RPMI8226 (cell line): ENCODE results near the gene KCTD6.

Experiments used
- DNase-seq: peaks from one replicate; pipeline ENCODE4 v3.0.0-alpha.2; 2015

KCTD6 gene

DNA sequence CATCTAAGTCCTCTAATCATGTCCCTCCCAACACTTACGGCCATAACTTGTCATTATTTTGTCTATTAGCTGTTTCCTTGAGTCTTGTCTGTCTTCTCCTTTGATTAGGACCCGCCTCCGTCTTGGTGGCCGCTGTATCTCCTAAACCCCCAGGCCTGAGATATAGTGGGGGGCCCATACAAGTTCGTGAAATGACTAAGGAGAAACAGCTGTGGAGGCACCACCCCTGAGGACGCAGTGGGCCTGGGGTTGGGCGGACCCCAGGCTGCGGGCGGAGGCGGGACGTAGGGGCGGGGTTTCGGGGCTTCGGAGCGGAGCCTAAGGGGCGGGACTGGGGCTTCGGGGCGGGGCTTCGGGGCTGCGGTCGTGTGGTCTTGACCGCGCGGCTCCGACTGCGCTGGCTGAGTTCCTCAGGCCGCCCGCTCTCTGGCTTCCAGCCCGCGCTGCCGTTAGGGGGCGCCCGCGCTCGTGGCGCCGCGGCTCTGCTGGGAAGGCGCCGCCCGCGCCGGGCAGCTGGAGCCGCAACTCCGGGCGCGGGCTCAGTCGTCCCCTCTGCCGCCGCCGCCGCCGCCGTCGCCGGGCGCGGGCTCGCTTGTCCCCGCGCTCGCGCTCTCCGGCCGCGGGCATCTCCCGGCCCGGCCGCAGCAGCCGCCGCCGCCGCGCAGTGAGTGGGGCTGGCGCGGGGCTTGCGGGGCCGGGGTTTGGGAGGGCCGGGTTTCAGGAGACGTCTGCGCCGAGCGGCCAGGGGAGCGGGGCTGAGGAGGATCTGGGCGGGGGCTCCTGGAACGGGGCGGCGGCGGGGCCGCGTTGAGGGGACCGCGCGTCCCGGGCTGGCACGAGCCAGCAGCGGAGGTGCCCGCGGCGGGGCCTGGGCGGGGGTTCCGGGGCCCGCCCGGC lies at the start of gene KCTD6:
TSS of gene KCTD6 (plus strand) at position 591 of the 897 bp plus-strand sequence. CDS start 6,660 bp downstream, outside the sequence.
- peak; percentile 94 for DNase-seq

DNA sequence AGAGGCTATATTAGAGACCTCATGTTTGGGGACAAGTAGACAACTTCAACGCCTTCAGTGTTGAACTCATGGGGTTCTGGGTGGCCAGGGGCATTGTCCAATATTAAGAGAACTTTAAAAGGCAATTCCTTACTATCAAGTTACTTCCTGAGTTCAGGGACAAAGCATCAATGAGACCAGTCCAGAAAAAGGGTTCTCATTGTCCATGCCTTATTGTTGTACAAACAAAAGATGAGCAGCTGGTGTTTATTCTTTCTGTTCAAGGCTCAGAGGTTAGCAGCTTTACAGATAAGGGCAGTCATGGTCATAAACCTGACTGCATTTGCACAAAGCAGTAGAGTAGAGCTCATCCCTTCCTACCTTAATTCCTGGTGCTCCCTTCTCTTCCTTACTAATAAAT lies 39.7 kb upstream of the KCTD6 start:
- DNase-seq = no peak

GRCh38 chr3:58459160-58459559 lies 32.7 kb upstream of the KCTD6 start:
- DNase-seq = no peak

DNA sequence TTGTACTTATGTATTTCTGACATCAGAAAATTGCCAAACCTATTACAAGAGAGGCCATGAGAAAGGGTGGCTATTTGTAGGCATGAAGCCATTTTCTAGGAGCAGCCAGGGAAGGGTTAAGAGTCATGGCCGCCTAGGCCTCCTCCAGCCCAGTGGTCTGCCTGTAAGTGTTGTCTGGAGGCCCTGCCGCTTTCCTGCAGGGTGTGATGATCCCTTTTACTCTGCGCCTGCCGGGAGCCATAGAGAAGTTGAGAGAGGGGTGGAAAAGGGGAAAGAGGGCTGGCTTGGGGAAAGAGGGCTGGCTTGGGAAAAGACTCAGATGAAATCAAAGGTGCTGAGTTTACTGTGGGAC lies 29.1 kb upstream of the KCTD6 start:
- no peak for DNase-seq

- DNase-seq = peak; percentile 76
Measured at GRCh38 chr3:58463181-58463941, 28.5 kb upstream of the KCTD6 start.

DNA sequence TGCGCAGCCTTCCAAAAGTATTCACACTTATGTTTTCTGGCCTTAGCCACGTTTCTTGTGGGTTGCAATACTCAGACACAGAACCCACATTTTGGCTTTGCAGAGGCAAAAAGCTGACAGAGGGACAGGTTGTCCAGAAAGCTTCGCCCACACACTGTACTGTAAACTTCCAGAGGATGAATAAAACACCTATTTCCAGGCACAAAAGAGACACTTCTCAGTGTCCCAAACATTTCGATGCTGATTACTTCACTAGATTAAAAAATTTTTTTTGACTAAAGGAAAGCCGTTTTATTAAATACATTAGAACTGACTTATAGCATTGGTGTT lies 28.0 kb upstream of the KCTD6 start:
- DNase-seq = no peak

DNA sequence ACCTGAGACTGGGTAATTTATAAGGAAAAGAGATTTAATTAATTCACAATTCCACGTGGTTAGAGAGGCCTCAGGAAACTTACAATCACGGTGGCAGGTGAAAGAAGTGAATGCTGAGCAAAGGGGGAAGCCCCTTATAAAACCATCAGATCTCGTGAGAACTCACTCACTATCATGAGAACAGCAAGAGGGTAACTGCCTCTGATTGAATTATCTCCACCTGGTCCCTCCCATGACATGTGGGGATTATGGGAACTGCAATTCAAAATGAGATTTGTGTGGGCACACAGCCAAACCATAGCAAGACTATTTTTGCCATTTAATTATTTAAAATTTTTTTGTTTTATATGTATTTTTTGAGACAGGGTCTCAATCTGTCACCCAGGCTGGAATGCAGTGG lies 27.0 kb upstream of the KCTD6 start:
- DNase-seq = no peak

- DNase-seq = no peak
Measured at GRCh38 chr3:58466899-58467563, 24.9 kb upstream of the KCTD6 start.

GRCh38 chr3:58469096-58469495 lies 22.8 kb upstream of the KCTD6 start:
- DNase-seq = no peak

GRCh38 chr3:58470363-58471024 lies 21.4 kb upstream of the KCTD6 start:
- DNase-seq = no peak

DNA sequence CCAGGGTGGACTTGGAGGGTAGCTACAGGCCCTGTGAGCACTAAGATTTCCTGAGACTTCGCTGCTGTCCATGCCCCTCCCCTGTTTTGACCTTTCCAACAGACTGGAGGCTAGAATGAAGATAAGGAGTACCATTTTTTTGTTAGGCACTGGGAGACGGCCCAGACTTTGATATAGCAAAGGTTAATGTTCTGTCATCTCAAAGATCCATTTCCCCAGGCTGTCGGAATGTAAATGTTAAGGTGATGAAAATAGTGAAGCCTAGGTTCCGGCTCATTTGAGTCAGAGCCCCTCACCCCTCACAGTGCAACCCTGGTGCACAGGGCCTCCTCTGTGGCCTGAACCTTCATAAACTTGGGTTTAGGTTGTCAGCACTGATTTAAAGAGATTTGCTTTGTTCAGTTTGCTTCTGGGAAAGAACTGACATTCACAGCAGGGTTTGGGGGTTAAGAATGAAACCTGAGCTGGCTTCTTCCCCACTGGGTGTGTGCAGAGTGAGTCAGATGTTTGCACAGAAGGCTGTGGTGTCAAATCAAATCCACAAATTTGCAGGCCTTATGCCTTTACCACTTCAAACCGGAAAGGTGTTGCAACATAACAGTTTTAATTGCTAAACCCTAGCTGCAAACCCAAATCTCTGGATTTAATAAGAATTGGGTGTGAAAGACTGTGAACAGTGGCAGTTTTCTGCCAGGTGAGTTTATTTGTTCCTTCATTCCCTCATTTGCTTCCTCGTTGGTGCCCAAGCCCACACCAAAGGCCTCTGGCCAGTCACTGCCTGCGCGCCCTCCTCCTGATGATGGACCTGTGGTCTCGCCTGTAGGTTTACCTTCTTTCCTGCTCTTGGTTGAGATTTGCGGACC lies 20.6 kb upstream of the KCTD6 start:
- DNase-seq = peak; percentile 58

- no peak for DNase-seq
Measured at GRCh38 chr3:58473275-58473674, 18.6 kb upstream of the KCTD6 start.

DNA sequence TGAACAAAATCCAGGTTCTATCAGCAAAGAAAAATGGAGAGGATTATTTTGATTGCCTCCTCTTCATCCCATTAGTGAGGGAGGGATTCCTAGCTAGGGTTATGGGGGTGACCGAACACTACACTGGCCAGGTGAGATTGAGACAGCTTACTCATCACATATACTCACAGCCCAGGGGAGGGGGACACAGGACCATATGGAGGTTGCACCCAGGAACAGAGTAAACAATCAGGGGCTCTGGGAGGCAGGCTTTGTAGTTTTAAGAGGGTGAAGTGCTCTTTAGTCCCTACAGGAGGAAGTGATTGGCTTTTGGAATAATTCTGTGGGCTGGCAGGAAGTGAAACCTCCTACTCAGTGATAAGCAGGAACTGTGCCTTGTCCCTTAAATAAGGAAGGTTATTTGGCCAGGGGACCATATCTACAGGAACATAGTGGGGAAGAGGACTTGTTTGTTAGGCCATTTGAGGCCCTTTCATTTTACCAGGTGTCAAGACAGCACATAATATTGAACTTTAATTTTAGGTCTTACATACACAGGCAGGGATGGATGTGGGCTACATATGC lies 17.5 kb upstream of the KCTD6 start:
- peak; percentile 20 for DNase-seq

DNA sequence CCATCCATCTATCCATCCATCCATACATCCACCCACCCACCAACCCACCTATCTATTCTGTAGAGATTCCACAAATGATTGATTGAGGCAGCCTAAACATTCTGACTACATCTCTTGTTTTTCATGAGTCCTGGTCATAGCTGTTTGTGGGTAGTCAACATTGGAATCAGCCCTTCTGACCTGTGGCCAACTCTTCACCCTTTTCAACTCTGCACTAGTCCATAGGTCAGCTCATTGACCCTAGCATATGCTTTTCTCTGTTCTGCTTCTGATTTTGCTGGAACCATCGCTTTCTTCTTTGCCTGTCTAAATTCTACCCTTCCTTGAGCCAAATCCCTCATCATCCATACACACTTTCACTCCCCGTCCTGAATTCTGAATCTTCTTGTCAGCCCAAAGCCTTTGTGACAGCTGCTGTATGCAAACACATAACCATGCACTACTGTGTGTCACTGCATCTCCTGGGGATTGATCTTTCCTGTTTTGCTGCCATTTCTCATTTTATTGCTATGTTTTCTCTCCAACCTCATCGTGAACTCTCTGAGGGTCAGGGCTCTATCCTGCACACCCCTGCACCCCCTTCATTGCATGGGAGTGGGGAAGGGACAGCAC lies 16.8 kb upstream of the KCTD6 start:
- no peak for DNase-seq

DNA sequence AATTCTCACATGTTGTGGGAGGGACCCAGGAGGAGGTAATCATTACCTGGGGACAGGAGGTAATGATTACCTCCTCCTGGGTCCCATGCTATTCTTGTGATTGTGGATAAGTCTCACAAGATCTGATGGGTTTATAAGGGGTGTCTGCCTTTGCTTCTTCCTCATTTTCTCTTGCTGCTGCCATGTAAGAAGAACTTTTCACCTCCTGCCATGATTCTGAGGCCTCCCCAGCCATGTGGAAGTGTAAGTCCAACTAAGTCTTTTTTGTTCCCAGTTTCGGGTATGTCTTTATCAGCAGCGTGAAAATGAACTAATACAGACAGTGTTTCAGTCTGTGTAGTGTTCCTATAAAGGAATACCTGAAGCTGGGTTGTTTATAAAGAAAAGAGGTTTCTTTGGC lies 13.1 kb upstream of the KCTD6 start:
- no peak for DNase-seq

DNA sequence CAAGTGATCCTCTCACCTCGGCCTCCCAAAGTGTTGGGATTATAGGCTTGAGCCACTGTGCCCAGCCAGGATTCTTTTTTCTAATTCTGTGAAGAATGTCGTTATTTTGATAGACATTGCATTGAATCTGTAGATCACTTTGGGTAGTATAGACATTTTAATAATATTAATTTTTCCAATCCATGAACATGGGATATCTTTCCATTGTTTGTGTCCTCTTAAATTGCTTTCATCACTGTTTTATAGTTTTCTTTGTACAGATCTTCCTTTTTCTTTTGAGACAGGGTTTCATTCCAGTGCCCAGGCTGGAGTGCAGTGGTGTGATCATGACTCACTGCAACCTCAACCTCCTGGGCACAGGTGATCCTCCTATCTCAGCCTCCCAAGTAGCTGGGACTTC lies 11.6 kb upstream of the KCTD6 start:
- no peak for DNase-seq

DNA sequence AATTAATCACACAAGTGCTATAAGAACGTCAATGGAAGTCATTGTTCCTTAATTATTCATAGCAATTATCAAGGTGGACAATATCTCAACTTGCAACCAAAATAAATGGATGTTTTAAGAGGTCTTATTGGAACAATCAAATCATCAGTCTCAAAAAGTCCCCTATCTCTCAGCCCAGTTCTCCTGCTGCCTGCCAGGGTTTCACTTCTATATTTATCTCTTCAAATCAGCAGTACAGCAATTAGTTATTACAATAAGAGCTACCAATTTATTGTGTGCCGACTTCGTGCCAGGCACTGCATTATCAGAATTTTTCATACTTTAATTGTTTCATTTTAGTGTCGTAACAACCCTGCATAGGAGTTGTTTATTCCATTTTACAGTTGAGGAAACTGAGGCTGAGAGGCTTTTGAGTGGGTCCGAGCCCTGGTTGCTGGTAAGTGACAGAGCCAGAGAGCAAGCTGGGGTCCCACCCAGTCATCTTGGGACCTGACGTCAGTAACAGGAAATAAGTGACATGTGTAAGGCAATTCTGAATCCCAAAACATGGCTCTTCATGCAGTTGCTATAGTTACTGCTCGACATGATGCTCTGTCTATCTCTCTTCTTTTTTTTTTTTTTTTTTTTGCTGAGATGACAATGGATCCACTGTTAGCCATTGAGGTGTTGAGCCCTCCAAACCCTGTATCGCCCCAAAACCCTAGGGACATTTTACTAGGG lies 8.8 kb upstream of the KCTD6 start:
- DNase-seq = no peak

DNA sequence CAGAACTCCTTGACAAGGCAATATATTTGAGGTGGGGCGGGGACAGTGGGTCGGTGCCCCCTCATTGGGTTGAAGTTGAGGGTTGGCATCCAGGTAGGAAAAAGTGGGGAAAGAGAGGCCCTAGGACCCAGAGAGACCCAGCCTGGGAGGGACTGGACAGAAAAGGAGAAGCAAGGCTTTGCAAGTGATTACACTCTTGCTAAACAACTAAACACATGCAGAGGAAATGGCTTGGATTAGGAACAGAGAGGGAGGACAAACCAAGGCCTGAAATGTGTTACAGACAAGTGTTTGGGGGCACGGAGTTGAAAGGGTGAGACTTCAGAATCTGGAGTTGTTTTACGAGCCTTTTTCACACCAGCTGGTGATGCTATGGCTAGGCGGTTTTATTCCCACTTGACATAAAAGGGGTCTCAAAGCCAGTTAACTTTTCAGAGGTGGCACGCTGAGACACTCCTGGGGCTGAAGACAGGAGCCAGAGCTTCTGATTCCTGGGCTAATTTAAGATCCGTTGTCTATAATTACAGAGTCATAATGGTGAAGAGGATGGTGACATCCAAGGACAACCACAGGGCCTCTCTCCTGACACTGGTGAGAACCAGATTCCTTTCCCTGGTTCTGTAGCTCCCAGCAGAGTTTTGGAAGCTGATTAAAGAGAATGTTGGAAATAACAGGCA lies 7.7 kb upstream of the KCTD6 start:
- no peak for DNase-seq

- no peak for DNase-seq
Measured at GRCh38 chr3:58484722-58485069, 7.2 kb upstream of the KCTD6 start.

DNA sequence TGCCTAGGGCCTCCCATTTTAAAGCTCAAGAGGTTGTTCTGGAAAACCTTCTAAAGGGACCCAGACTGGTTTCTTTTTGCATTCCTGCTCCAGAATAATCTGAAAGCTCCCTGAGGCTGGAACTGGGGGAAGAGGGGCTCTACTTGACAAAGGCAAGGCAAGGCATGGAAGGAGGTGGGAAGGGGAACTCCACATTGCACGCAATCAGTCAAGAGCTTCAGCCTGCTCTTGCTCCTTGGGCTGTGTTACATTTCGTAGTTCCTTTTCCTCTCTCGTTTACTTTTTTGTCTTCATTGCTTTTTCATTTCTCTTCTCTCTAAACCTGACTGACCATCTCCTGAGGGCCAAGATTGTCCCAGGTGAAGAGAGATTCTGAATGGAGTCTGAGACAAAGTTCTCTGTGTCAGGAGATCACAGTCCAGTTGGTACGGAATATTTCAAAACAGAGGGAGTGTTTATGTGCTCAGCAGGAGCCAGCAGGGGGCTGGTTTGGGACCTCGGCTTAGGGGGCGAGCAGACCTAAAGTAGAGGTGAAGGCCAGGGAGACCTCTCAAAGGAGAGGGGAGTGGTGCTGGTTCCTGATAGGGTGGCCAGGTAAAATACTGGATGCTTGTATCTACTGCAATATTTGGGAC lies 6.0 kb upstream of the KCTD6 start:
- no peak for DNase-seq
